Ovary (tissue), 3 donors: Measurements from ENCODE around the gene JAK2.

Experiments
- POLR2A ChIP-seq: fragments of 450-650 bp; IDR thresholded peaks from one replicate; pipeline ENCODE4 v1.6.1; 2017; ENCODE audit warnings: antibody characterized with exemption, mild to moderate bottlenecking, moderate library complexity
- TF ChIP-seq, protein P1 (sequence below), 3 donors: fragments of 450-650 bp in 2 of 3; fragments of 200-600 bp in 1 of 3; IDR thresholded peaks; one replicate each; pipeline versions ENCODE4 v1.5.1 to v1.8.0; 2016 to 2022; ENCODE audit warnings: antibody characterized with exemption in 3 of 3, mild to moderate bottlenecking in 1 of 3
- donor health status: DM: no; HTN: no; CAD: no.

DNA sequence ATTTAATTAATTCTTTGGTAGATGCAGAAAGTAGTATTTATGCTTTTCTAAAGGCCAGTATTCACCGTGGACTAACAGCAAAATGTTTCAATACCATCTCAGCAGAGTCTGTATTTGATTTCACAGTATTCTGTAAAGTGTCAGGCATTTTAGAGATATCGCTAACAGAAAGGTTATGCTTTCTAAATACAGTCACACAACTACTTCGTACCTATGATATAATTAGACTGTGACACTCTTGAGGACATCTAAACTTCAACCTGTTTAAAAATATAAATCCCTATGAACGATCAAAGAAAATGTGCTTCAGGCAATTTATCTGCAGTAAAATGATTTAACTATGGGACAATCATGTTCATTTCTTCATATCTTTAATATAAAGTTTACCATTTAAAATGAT lies 41.7 kb upstream of the JAK2 start:
- TF ChIP-seq, protein P1, sequence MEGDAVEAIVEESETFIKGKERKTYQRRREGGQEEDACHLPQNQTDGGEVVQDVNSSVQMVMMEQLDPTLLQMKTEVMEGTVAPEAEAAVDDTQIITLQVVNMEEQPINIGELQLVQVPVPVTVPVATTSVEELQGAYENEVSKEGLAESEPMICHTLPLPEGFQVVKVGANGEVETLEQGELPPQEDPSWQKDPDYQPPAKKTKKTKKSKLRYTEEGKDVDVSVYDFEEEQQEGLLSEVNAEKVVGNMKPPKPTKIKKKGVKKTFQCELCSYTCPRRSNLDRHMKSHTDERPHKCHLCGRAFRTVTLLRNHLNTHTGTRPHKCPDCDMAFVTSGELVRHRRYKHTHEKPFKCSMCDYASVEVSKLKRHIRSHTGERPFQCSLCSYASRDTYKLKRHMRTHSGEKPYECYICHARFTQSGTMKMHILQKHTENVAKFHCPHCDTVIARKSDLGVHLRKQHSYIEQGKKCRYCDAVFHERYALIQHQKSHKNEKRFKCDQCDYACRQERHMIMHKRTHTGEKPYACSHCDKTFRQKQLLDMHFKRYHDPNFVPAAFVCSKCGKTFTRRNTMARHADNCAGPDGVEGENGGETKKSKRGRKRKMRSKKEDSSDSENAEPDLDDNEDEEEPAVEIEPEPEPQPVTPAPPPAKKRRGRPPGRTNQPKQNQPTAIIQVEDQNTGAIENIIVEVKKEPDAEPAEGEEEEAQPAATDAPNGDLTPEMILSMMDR (IDR thresholded peaks at IDR 0.05) = no peak
- TF ChIP-seq POLR2A = no peak
